ENCODE measurements around the gene MIEF2. TPM values are rescaled to one million over a fixed set of nuclear protein-coding genes. Genes with fewer than 3 reads are reported as not detected.

Gene MIEF2
- total and polyA plus RNA-seq, 8 donors = 2.1 to 254 (median 9.1) TPM

DNA sequence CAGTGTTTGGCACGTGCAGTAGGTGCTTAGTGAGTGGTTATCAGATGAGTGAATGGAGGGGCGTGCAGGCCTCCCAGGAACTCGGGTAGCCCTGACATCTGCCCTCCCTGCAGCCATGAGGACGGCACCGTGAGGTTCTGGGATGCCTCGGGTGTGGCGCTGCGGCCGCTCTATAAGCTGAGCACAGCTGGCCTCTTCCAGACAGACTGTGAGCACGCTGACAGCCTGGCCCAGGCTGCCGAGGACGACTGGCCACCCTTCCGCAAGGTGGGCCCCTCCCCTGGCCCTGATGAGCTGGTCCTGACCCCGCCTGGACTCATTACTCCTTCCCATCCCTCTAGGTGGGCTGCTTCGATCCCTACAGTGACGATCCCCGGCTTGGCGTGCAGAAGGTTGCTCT is 24.0 kb upstream of the MIEF2 start:
- Histone ChIP-seq H3K9me3 (no peaks in the 10 kb centered on the region), H3K27ac (no peak overlapping the region), H3K4me1 (no peaks in the 10 kb centered on the region), H3K36me3 (peaks cover 18 to 100% (median 92%) of the 10 kb centered on the region in 4 donors), H3K27me3 (no peaks in the 10 kb centered on the region), H3K4me3 (no peak overlapping the region)
- no peak for DNase-seq
- intact Hi-C loops (cut with DNase I; ENCODE audit: low total_unique reads) = no loop called here
- no peak for TF ChIP-seq EP300 (IDR thresholded peaks at IDR 0.05)
- no peak for TF ChIP-seq POLR2A (IDR thresholded peaks at IDR 0.05)
- TF ChIP-seq, protein P1, sequence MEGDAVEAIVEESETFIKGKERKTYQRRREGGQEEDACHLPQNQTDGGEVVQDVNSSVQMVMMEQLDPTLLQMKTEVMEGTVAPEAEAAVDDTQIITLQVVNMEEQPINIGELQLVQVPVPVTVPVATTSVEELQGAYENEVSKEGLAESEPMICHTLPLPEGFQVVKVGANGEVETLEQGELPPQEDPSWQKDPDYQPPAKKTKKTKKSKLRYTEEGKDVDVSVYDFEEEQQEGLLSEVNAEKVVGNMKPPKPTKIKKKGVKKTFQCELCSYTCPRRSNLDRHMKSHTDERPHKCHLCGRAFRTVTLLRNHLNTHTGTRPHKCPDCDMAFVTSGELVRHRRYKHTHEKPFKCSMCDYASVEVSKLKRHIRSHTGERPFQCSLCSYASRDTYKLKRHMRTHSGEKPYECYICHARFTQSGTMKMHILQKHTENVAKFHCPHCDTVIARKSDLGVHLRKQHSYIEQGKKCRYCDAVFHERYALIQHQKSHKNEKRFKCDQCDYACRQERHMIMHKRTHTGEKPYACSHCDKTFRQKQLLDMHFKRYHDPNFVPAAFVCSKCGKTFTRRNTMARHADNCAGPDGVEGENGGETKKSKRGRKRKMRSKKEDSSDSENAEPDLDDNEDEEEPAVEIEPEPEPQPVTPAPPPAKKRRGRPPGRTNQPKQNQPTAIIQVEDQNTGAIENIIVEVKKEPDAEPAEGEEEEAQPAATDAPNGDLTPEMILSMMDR (IDR thresholded peaks at IDR 0.05) = no peak
- no peak for TF ChIP-seq POLR2AphosphoS5 (IDR thresholded peaks at IDR 0.05)
- 88 to 93% (median 90%) methylated on average over 6 to 18 of the region's 18 CpGs for WGBS, 5 donors

DNA sequence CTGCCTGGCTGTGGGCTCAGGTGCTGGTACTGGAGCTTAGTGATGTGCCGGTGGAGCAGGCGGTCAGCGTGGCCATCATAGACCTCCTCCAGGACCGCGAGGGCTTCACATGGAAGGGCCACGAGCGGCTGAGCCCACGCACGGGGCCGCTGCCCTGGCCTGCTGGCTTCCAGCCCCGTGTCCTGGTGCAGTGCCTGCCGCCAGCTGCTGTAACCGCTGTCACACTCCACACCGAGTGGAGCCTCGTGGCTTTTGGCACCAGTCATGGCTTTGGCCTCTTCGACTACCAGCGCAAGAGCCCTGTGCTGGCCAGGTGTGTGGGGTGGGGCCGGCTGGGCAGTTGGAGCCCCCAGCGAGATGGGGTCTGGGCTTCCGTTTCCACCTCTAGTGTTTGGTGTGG is 23.0 kb upstream of the MIEF2 start:
- no peak for TF ChIP-seq EP300 (IDR thresholded peaks at IDR 0.05)
- TF ChIP-seq POLR2A (IDR thresholded peaks at IDR 0.05) = no peak
- TF ChIP-seq, protein P1 (IDR thresholded peaks at IDR 0.05) = no peak
- no peak for TF ChIP-seq POLR2AphosphoS5 (IDR thresholded peaks at IDR 0.05)
- whole genome bisulfite sequencing, 5 donors = 85 to 93% (median 91%) methylated on average over 16 to 20 of the region's 20 CpGs
- Histone ChIP-seq H3K9me3 (no peaks in the 10 kb centered on the region), H3K27ac (no peak overlapping the region), H3K27me3 (no peaks in the 10 kb centered on the region), H3K4me1 (no peaks in the 10 kb centered on the region), H3K4me3 (no peak overlapping the region), H3K36me3 (peaks cover 18 to 100% (median 97%) of the 10 kb centered on the region in 4 donors)
- intact Hi-C loops (cut with DNase I; ENCODE audit: low total_unique reads) = no loop called here
- no peak for DNase-seq

DNA sequence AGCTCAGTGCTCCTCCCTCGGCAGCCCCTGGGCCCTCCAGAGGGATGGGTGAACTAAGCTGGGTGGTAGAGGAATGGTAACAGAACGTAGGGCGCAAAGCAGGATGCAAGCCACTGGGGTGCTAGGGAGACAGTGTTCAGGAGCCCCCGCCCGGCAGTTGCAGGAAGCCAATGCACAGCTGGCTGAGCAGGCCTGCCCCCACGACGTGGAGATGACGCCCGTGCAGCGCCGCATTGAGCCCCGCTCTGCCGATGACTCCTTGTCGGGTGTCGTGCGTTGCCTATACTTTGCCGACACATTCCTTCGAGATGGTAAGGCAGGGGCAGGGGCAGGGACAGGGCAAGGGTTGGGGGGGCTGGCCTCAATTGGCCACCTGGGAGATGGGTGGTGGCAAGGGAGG is 22.2 kb upstream of the MIEF2 start:
- no peak overlapping the region for H3K4me3 ChIP-seq
- H3K27ac ChIP-seq = no peak overlapping the region
- DNase-seq = no peak
- intact Hi-C loops (cut with DNase I; ENCODE audit: low total_unique reads) = no loop called here
- no peaks in the 10 kb centered on the region for H3K27me3 ChIP-seq
- H3K4me1 ChIP-seq = no peaks in the 10 kb centered on the region
- WGBS, 5 donors = 80 to 96% (median 94%) methylated on average over 2 to 18 of the region's 18 CpGs
- H3K9me3 ChIP-seq = no peaks in the 10 kb centered on the region
- peaks cover 18 to 99% (median 96%) of the 10 kb centered on the region in 4 donors for H3K36me3 ChIP-seq
- TF ChIP-seq EP300 (IDR thresholded peaks at IDR 0.05) = no peak
- no peak for TF ChIP-seq POLR2AphosphoS5 (IDR thresholded peaks at IDR 0.05)
- TF ChIP-seq POLR2A (IDR thresholded peaks at IDR 0.05) = no peak
- TF ChIP-seq, protein P1 (IDR thresholded peaks at IDR 0.05) = no peak

DNA sequence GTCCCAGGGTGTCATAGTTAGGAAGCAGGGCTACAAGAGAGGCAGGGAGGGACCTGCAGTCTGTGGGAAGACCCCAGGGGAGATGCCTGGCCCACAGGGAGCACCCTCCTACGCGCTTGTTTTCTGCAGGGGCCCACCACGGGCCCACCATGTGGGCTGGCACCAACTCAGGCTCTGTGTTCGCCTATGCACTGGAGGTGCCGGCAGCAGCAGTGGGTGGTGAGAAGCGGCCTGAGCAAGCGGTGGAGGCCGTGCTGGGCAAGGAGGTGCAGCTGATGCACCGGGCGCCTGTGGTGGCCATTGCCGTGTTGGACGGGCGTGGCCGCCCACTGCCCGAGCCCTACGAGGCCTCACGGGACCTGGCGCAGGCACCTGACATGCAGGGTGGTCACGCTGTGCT is 20.0 kb upstream of the MIEF2 start:
- Histone ChIP-seq H3K4me1 (no peaks in the 10 kb centered on the region), H3K27ac (no peak overlapping the region), H3K27me3 (no peaks in the 10 kb centered on the region), H3K4me3 (no peak overlapping the region), H3K9me3 (no peaks in the 10 kb centered on the region), H3K36me3 (peaks cover 14 to 99% (median 95%) of the 10 kb centered on the region in 4 donors)
- TF ChIP-seq POLR2A (IDR thresholded peaks at IDR 0.05) (no peak), POLR2AphosphoS5 (IDR thresholded peaks at IDR 0.05) (no peak), EP300 (IDR thresholded peaks at IDR 0.05) (no peak)
- TF ChIP-seq, protein P1 (IDR thresholded peaks at IDR 0.05) = no peak
- intact Hi-C loops (cut with DNase I; ENCODE audit: low total_unique reads) = no loop called here
- DNase-seq = no peak
- 91 to 100% (median 93%) methylated on average over 1 to 19 of the region's 19 CpGs for WGBS, 5 donors
